HCT116 (cell line): Measurements from ENCODE around the gene VAV2.

ENCODE experiments used
- EZH2 ChIP-seq: fragments of 200-600 bp; sonication (generic); IDR thresholded peaks from 2 replicates; pipeline ENCODE4 v1.6.1; 2017; ENCODE audit warnings: antibody characterized with exemption, mixed run types
- POLR2A ChIP-seq: IDR thresholded peaks from 2 replicates; pipeline ENCODE4 v1.7.0; 2011; ENCODE audit warnings: borderline replicate concordance; ENCODE audit not compliant: insufficient read depth, insufficient read length; ENCODE audit errors: extremely low read depth
- RAD21 ChIP-seq: IDR thresholded peaks from 2 replicates; pipeline ENCODE4 v1.6.1; 2012; ENCODE audit warnings: low read depth, mild to moderate bottlenecking
- TF ChIP-seq, protein P1 (sequence below), 3 experiments: fragments of 200-600 bp in 1 of 3; sonication (generic) in 1 of 3; IDR thresholded peaks in 2 of 3; conservative IDR thresholded peaks in 1 of 3; 2 replicates each; pipeline ENCODE4 v1.5.1; 2012 to 2017; ENCODE audit warnings: low read depth in 2 of 3, low read length in 2 of 3, antibody characterized with exemption in 1 of 3, borderline replicate concordance in 1 of 3, control low read depth in 1 of 3, mild to moderate bottlenecking in 1 of 3, mixed read lengths in 1 of 3, mixed run types in 1 of 3, moderate library complexity in 1 of 3; ENCODE audit not compliant: insufficient read depth in 1 of 3
- TF ChIP-seq, protein P2 (sequence below): IDR thresholded peaks from 2 replicates; pipeline ENCODE4 v1.6.1; 2012

DNA sequence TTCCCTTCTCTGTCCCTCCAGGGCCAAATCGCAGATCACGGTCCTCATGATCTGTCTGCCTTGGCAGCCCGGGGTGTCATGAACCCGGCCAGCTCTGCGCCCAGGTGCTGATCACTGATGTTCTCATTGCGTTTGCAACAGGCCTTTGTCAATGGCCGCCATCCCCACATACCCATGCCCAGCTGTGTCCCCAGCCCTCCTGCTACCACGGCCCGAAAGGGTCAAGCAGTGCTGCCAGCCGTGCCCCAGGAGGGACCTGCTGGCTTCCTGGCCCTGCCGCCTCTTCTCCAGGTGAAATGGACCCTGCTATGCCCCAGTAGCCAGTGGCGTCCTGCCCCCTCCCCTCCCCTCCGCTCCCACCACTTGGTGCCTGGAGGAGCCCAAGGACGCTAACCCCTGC, 12.8 kb upstream of the VAV2 start:
- TF ChIP-seq, protein P1, sequence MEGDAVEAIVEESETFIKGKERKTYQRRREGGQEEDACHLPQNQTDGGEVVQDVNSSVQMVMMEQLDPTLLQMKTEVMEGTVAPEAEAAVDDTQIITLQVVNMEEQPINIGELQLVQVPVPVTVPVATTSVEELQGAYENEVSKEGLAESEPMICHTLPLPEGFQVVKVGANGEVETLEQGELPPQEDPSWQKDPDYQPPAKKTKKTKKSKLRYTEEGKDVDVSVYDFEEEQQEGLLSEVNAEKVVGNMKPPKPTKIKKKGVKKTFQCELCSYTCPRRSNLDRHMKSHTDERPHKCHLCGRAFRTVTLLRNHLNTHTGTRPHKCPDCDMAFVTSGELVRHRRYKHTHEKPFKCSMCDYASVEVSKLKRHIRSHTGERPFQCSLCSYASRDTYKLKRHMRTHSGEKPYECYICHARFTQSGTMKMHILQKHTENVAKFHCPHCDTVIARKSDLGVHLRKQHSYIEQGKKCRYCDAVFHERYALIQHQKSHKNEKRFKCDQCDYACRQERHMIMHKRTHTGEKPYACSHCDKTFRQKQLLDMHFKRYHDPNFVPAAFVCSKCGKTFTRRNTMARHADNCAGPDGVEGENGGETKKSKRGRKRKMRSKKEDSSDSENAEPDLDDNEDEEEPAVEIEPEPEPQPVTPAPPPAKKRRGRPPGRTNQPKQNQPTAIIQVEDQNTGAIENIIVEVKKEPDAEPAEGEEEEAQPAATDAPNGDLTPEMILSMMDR (IDR thresholded peaks at IDR 0.05 in 2 of 3, conservative IDR thresholded peaks at IDR 0.05 in 1 of 3; ENCODE audit: borderline replicate concordance in 1 of 3, insufficient read depth in 1 of 3, low read depth in 2 of 3, low read length in 2 of 3), result no peak
- TF ChIP-seq POLR2A, result no peak
- no peak for TF ChIP-seq EZH2
- TF ChIP-seq RAD21, result no peak
- TF ChIP-seq, protein P2, sequence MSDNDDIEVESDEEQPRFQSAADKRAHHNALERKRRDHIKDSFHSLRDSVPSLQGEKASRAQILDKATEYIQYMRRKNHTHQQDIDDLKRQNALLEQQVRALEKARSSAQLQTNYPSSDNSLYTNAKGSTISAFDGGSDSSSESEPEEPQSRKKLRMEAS, result no peak
